Measurements from ENCODE around the gene MYO3B.

- TF ChIP-seq, protein P1, sequence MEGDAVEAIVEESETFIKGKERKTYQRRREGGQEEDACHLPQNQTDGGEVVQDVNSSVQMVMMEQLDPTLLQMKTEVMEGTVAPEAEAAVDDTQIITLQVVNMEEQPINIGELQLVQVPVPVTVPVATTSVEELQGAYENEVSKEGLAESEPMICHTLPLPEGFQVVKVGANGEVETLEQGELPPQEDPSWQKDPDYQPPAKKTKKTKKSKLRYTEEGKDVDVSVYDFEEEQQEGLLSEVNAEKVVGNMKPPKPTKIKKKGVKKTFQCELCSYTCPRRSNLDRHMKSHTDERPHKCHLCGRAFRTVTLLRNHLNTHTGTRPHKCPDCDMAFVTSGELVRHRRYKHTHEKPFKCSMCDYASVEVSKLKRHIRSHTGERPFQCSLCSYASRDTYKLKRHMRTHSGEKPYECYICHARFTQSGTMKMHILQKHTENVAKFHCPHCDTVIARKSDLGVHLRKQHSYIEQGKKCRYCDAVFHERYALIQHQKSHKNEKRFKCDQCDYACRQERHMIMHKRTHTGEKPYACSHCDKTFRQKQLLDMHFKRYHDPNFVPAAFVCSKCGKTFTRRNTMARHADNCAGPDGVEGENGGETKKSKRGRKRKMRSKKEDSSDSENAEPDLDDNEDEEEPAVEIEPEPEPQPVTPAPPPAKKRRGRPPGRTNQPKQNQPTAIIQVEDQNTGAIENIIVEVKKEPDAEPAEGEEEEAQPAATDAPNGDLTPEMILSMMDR (IDR thresholded peaks at IDR 0.05), result no peak
- no peak for TF ChIP-seq POLR2A (IDR thresholded peaks at IDR 0.05)
Observed at GRCh38 chr2:170670651-170671050, 492.7 kb downstream of the MYO3B start.

Data from uterus (tissue), 2 donors.